Measurements from ENCODE around the gene BCAS4.
"Not testable (repeated sequence)": the region's sequence is repeated elsewhere in the genome, so short reads cannot be mapped to it uniquely, and the experiment has no call there.

BCAS4 gene

DNA sequence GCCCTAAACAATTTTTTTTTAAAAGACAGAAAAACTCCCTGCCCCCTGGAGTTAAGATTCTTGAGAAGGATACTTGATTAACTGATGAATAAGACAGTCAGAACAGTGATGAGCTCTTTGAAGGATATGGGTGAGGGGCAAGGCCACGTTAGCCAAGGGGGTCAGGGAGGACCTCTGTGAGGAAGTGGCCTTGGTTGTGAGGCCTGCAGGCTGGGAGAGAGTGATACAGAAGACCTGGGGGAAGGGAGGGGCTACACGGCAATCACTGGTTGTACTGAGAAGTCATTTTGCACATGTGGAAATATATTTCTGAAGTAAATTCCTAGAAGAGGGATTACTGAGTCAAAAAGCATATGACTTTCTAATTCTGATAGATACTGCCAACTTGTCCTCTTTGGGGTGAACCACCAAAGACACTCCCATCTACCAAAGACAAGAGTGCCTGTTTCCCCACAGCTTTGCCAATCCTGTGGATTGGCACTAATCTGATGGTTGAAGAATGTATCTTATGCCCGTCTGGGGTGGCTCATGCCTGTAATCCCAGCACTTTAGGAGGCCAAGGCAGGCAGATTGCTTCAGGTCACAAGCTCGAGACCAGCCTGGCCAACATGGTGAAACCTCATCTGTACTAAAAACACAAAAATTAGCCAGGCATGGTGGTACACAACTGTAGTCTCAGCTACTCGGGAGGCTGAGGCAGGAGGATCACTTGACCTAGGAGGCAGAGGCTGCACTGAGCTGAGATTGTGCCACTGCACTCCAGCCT is 22.3 kb upstream of the BCAS4 start:
- in situ Hi-C loops (cut with HindIII; ENCODE audit: low sequenced_read_pairs), result no loop called here
- DNase-seq (ENCODE audit: low read depth), result no peak
- TF ChIP-seq, protein P1, sequence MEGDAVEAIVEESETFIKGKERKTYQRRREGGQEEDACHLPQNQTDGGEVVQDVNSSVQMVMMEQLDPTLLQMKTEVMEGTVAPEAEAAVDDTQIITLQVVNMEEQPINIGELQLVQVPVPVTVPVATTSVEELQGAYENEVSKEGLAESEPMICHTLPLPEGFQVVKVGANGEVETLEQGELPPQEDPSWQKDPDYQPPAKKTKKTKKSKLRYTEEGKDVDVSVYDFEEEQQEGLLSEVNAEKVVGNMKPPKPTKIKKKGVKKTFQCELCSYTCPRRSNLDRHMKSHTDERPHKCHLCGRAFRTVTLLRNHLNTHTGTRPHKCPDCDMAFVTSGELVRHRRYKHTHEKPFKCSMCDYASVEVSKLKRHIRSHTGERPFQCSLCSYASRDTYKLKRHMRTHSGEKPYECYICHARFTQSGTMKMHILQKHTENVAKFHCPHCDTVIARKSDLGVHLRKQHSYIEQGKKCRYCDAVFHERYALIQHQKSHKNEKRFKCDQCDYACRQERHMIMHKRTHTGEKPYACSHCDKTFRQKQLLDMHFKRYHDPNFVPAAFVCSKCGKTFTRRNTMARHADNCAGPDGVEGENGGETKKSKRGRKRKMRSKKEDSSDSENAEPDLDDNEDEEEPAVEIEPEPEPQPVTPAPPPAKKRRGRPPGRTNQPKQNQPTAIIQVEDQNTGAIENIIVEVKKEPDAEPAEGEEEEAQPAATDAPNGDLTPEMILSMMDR (IDR thresholded peaks at IDR 0.05; ENCODE audit: low read depth, low read length, missing control alignments), result no peak
- no peak overlapping the region for H3K4me3 ChIP-seq (ENCODE audit: low read depth, low read length)

DNA sequence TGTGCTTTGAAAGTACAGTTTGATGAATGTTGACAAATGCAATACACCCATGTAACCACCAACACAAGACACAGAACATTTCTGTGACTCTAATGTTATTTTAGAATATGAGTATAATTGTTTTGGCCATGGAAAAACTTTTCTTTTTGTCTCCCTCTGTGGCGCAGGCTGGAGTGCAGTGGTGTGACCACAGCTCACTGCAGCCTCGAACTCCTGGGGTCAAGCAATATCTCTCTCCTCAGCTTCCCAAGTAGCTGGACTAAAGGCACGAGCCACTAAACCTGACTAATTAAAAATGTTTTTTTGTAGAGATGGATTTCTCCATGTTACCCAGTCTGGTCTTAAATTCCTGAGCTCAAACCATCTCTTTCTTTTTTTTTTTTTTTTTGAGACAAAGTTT is 20.3 kb upstream of the BCAS4 start:
- H3K4me3 ChIP-seq (ENCODE audit: low read depth, low read length), result no peak overlapping the region
- TF ChIP-seq, protein P1 (IDR thresholded peaks at IDR 0.05; ENCODE audit: low read depth, low read length, missing control alignments), result no peak
- in situ Hi-C loops (cut with HindIII; ENCODE audit: low sequenced_read_pairs), result no loop called here
- no peak for DNase-seq (ENCODE audit: low read depth)

DNA sequence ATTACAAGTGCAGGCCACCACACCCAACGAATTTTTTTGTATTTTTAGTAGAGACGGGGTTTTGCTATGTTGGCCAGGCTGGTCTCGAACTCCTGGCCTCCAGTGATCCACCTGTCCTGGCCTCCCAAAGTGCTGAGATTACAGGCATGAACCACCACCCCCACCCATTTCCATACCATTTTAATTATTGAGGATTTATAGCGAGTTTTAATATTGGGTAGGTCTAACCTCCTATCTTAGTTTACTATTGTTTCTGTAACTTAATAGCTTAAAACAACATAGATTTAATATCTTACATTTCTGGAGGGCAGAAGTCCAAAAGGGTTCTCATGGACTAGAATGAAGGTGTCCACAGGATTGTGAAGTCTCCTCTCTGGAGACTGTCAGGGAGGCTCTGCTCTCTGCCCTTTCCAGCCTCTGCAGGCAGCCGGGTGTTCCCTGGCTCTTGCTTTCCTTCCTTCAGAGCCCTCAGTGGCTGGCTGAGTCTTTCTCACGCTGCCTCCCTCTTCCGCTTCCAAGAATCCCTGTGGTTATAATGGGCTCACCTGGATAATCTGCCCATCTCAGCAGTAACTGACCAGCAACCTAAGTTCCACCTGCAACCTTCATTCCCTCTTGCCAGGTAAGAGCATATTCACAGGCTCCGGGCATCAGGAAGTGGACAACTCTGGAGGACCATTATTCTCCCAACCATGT is 18.6 kb upstream of the BCAS4 start:
- TF ChIP-seq, protein P1 (IDR thresholded peaks at IDR 0.05; ENCODE audit: low read depth, low read length, missing control alignments), result no peak
- H3K4me3 ChIP-seq (ENCODE audit: low read depth, low read length), result no peak overlapping the region
- in situ Hi-C loops (cut with HindIII; ENCODE audit: low sequenced_read_pairs), result no loop called here
- no peak for DNase-seq (ENCODE audit: low read depth)

DNA sequence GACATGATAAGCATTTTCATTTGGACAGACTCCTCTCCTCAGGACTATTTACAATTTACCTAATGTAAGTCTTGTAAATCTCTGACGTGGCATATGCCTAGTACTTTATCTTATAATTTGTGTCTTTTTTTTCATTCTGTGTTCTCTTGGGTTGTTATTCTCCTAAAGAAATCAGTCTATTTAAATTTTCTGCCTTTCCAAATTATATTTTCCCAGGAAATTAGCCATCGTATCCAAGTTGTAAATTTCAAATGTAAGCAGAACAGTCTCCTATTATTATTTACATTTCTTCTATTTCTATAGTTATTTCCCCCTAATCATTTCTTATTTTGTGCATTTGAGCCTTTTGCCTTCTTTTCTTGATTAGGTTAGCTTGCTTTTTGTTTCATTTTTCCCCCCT is 17.5 kb upstream of the BCAS4 start:
- H3K4me3 ChIP-seq (ENCODE audit: low read depth, low read length), result no peak overlapping the region
- TF ChIP-seq, protein P1 (IDR thresholded peaks at IDR 0.05; ENCODE audit: low read depth, low read length, missing control alignments), result no peak
- no peak for DNase-seq (ENCODE audit: low read depth)
- in situ Hi-C loops (cut with HindIII; ENCODE audit: low sequenced_read_pairs), result no loop called here

DNA sequence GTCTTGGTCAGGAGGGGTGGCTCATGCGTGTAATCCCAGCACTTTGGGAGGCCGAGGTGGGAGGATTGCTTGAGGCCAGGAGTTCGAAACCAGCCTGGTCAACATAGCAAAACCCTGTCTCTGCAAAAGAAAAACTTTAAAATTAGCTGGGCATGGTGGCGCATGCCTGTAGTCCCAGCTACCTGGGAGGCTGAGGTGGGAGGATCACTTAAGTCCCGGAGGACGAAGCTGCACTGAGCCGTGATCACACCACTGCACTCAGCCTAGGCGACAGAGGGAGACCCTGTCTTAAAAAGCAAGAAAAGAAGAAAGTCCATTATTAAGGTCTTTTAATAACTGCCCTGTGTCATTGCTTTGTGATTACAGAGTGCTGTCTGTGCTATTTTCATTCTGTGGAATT is 15.9 kb upstream of the BCAS4 start:
- DNase-seq (ENCODE audit: low read depth); H3K4me3 ChIP-seq (ENCODE audit: low read depth, low read length); in situ Hi-C loops (cut with HindIII; ENCODE audit: low sequenced_read_pairs): not testable (repeated sequence)

DNA sequence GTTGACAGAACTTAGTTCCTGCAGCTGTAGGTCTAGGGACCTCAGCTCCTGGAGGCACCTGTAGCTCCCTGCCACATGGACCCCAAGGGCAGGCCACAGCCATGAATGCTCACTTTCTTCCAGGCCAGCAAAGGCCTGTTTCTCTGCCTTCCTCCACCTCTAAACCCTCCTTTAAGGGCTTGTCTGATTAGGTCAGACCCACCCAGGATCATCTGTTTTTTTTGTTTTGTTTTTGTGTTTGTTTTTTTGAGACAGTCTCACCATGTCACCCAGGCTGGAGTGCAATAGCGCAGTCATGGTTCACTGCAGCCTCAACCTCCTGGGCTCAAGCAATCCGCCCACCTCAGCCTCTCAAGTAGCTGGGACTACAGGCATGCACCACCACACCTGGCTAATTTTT is 11.5 kb upstream of the BCAS4 start:
- in situ Hi-C loops (cut with HindIII; ENCODE audit: low sequenced_read_pairs), result no loop called here
- TF ChIP-seq, protein P1 (IDR thresholded peaks at IDR 0.05; ENCODE audit: low read depth, low read length, missing control alignments), result no peak
- no peak overlapping the region for H3K4me3 ChIP-seq (ENCODE audit: low read depth, low read length)
- DNase-seq (ENCODE audit: low read depth), result no peak

DNA sequence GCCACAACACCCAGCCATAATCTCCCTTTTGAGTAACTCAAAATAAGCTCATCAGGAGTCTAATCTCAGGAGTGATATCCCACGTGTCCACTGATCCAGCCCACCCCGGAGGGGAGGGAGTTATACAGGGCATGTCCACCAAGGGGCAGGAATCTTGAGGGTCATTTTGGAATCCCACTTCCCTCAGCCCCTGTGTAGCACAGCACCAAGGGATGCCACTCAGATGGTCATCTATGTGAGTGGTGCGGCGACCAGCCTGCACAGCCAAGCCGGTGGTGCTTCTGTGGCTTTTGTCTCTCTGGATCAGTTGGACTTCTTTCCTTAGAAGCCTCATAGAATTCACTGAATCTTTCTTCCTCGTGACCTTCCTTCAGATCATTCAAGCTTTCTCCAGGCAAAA is 11.0 kb upstream of the BCAS4 start:
- TF ChIP-seq, protein P1 (IDR thresholded peaks at IDR 0.05; ENCODE audit: low read depth, low read length, missing control alignments), result no peak
- in situ Hi-C loops (cut with HindIII; ENCODE audit: low sequenced_read_pairs), result no loop called here
- DNase-seq (ENCODE audit: low read depth), result no peak
- H3K4me3 ChIP-seq (ENCODE audit: low read depth, low read length), result no peak overlapping the region
